ENCODE measurements around the gene DIS3L2.

The DIS3L2 gene

DNA sequence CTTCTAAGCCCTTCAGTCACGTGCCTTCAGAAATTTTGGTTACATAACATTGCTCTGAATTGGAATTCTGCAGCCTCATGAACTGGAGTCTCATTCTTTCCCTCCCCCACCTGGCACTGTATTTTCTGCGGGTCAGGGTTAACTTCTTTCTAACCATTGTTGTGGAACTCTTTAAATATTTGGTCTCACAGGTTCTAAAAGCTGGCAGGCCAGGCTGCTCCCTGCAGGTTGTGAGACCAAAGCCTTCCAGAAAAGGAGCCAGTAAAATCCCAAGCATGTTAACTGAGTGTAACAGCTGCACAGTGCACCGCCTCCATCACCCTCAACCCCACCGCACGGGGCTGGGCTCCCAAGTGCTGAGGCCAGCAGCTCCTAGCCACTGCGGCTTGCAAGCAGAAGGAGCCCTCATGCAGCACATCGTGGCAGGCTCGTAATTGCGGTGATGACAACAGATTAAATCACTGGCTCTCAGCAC, 243.0 kb downstream of the DIS3L2 start:
- DNase-seq: no peak

DNA sequence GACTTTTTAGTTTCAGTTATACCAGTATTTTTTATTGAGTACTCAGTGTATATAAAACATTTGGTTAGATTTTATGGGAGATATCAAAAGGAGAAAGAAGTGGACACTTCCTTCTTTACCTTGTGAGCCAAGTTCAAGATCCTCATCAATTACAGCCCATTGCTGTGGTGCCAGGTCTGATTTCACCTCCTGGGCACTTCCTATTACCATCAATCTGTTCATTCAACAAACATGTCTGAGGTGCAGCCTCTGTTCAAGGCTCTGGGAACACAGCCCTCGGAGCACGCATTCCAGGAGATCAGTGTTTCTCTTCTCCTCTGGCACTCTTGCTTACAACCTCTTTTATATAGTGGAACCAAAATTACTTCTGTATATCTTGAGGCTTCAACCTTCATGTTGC, 245.7 kb downstream of the DIS3L2 start:
- DNase-seq: no peak

DNA sequence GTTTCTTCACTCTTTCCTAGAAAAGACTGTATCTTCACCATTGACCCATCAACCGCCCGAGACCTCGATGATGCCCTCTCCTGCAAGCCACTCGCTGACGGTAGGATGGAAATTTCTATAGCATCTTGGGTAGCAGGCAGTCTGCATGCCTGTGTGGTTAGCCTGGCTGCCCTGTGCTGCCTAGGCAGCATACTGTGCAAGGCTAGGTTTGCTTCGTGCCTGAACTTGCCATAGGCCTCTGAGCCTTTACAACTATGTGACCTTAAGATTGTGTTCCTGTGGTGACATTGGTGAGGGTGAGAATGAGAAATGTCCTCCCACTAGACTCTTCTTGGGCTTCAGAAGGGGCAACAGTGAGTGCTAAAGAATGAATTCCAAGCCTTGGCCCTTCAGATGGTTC, 248.8 kb downstream of the DIS3L2 start:
- no peak for DNase-seq

DNA sequence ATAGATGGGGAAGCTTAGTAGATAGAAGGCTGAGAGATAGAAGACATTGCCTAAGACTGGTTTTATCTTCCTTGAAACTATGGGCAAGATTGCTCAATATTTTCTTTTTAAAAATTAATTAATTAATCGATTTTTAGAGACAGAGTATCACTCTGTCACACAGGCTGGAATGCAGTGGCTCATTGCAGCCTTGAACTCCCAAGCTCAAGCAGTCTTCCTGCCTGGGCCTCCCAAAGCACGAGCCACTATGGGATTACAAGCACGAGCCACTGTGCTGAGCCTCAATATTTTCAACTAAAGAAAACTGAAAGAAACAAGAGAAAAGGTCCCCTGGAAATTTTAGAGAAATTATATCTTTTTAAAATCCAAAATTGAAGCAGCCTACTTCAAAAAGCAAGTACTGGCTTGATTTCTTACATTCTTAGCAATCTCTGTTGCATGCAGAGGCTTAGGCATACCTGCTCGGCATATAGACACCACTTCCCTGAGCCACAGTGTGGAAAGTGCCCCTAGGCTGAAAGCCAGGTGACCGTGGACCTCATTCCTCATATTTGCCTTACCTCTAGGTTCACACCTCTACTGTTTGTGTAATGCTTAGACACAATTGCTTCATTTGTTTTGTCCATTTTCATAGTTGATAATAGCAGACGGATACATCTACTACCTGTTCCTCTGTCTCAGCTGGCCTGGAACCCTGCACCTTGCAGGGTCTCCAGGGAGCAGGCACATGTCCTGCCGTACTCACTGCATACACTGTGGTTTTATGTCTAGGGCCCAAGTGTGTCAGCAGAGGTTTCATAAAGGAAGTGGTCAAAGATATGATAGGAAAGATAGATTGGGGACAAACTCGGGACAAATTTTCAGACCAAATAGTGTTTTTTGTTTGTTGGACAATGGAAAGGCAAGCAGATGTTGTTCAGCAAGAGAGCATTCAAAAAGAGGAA, 250.5 kb downstream of the DIS3L2 start:
- no peak for DNase-seq

DNA sequence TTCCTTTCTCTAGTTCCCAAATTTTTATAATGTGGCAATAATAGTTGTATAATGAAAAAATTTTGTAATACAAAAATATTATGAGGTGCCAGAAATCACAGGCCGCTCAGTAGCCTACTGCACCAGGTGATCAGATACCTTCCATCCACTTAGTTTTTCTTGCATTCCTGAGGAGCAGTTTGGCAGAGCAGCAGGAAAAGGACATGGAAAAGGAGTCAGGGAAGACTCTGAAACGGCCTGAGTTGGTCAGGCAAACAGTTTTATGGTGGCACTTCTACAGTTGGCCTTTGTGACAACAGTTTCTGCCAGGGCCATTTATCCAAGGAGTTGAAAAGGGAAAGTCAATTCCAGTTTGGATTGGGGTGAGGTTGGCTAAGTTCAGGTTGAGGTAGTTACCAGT, 251.7 kb downstream of the DIS3L2 start:
- no peak for DNase-seq

DNA sequence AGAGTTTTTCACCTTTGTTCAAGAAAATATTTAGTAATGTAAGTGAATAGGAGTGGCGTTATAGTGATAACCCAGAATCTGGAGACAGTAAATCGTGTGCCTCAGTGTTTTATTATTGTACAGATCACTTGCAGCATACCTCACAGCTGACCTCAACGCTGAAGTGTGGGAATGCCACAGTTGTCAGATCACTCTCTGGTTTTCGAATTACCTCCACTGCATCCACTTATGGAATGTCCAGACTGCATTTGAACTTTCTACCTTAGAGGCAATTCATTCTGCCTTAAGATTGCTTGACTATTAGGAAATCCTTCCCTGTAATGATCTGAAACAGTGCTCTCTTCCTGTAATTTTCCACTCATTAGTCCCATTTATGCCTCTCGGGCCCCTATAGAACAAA, 252.5 kb downstream of the DIS3L2 start:
- DNase-seq: no peak

DNA sequence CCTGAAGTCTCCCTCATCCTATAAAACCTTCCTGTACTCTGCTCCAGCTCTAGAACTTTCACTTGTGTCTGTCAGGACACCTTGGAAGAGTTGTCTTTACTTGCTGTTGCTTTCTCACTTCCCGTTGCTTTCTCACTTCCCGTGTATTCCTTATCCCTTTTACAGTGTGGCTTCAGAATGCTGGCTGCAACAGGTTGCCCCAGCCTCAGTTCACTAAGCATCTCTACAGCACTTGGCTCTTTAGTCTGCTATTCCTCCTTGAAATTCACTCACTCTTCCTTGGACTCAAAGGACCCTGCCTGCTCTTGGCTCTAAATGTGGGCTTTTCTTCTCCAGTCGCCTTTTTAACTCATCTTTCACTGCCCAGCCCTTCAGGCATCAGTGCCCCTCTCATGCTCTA, 254.5 kb downstream of the DIS3L2 start:
- DNase-seq: no peak

DNA sequence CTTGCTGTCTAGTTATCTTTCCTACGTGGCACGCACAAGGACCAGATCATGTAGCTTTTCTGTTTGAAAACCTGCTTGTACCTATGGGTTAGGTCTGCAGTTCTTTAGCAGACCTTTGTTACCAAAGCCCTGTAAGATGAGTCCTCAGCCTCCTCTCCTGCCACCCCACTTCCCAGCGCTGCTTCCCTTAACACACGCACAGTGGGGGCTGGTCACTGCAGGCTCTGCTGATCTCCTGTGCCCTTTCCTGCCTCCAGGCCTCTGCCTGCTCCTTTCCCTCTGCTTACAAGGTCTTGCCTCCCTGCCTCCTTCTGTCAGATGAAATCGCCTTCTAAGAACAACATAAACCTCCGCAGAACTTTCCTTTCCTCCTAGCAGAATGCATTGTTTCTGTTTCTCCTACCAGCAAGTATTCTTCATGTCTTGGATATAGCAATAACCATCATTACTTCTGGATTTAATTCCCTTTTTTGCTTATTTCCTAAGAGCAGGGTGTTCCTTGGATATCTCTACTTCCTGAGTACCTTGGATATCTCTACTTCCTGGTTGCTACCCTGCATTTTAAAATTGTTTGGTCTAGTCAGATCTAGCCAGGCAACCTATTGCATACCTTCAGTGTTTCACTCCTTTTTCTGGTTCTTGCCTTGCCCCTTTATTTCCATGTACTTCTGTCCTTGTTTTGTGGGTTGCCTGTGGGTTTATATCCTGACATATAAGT, 257.4 kb downstream of the DIS3L2 start:
- no peak for DNase-seq

DNA sequence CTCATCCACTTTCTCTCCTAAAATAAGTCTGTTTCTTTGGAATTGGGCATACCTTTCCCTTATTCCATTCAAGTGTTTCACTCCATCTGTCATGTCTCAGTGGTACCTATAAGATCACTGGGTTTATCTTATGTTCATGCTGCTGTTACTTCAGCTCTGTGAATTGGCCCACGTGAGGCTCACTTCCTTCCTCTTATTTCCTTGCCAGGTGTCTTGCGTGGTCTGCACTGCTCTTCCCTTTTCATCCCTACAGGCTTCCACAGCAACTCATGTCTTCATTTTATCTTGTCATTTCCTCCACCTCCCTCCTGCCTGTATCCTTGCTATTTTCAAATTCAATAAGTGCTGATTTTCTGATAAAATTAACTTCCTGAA, 258.0 kb downstream of the DIS3L2 start:
- no peak for DNase-seq

DNA sequence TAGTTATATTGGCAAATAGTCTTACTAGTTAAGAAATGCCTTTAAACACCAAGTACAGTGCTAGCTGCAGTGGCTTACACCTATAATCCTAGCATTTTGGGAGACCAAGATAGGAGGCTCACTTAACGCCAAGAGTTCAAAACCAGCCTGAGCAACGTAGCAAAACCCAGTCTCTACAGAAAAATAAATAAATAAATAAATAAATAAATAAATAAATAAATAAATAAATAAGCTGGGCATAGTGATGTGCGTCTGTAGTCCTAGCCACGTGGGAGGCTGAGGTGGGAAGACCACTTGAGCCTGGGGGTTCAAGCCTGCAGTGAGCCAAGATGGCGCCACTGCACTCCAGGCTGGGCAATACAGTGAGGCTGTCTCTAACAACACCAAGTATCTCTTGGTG, 258.4 kb downstream of the DIS3L2 start:
- DNase-seq: no peak

DNA sequence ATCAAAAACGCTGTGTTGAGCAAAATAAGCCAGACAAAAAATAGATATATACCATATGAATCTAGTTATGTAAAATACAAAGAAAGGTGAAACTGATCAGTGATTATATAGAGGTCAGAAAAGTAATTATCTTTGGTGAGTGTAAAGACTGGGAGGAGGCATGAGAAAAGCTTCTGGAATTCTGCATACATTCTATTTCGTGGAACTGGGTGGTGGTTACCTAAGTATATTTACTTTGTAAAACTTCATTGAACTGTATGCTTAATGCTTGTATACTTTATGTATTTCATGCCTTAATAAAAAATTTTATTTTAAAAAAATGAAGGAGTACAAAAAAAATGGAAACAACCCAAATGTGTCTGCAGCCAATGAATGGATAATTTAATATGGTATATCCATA, 263.9 kb downstream of the DIS3L2 start:
- DNase-seq: no peak

DNA sequence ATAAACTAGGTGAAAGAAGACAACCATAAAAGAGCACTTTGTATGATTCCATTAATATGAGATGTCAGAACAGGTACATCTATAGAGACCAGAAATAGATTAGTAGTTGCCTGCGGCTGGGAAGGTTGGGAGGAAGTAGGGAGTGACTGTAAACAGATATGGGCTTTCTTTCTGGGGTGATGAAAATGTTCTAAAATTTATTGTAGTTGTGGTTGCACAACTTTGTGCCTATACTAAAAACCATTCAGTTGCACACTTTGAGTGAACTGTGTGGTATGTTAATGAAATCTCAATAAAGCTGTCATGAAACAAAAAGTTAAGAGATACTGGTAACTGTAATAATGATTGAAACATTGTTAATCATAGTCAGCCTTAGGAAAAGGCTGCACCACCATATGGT, 264.4 kb downstream of the DIS3L2 start:
- DNase-seq: no peak

DNA sequence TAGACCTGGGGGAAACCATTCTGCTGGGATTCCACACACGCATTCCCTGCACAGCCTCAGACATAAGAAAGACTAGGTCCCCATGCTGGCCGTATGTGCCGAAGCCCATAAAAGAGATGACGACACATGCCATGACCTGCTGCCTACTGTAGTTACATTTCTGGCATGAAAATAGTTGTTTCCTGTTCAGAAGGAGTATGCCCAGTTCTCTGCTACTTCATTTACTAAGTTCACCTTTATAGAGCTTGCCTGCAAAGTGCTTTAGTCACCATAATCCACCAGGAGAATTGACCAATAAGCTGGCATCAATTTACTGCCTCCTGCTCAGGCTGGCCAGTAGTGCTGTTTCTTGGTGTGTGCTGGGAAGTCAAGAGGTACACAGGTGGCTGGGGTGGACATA, 266.8 kb downstream of the DIS3L2 start:
- DNase-seq: no peak

DNA sequence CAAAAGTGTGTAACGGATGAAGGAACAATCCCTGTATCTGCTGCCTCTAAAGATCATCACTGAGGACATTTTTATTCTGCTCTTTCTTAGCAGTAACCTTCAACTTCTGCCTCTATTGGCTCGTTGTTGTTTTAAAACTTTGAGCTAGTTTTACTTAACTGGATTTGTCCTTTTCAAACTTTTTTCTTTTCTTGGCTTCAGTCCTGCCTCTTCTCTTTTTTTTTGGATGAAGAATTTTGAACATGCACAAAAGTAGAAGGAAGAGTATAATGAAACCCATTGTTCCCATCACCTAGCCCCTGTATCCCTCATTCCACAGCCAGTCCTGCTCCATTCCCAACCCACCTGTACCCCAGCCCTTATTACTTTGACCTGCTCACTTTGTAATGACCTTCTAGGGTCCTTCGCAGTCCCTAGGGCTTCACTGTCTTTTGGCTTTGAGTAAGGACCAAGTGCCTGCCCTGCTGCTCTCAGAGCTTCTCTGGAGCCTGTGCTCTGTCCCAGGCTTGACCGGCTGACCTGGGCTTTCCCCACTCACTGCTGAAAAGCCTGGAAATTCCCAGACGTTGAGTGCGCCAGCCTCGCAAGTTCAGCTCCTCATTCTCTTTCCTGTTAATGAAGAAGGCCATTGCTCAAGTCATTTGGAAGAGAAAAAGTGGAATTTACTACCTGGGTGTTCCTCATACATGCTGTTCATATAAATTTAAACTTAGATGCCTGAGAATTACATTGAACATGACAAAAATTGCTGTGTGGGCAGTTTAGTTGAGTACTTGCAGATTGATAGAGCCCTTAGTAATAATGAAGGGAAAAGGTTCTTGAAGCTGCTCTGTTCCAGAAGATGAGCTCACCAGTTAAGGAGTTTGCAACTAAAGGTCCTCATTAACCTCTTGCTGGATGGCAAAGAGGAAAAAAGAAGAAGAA, 267.7 kb downstream of the DIS3L2 start:
- no peak for DNase-seq

DNA sequence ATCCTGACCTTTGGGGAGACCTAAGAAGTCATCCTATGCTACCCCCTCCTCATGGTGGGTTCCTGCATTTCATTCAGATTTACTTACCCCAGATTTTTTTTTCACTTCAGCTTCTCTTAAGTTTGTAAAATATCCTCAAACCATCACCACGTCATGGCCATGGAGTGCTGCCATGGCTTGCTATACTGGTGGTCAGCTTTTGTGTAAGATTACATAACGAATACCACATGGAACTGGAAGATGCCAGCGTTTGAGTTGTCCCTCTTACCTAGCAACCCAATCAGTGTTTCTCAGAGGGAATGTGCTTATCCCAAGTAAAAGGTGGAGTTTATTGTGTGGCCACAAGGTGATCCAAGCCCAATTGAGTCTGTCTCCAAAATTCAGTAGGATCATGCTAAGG, 268.4 kb downstream of the DIS3L2 start:
- DNase-seq: no peak

DNA sequence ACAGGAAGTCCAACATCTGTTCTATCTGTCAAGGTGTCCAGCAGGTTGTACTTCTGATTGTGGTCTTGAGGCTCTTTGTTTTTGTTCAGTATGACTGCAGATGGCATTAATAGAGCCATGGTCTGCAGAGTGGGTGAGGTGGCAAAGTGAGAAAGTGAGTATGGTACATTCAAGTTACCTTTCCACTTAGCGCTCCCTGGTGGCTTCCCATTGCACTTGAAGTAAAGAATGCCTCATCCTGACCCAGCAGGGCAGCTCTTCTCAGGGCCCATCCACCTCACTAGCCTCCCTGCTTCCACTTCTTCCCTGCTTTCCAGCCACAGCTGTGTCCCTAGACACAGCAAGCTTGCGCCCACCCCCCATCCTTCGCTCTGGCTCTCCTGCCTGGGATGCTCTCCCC, 269.0 kb downstream of the DIS3L2 start:
- no peak for DNase-seq

DNA sequence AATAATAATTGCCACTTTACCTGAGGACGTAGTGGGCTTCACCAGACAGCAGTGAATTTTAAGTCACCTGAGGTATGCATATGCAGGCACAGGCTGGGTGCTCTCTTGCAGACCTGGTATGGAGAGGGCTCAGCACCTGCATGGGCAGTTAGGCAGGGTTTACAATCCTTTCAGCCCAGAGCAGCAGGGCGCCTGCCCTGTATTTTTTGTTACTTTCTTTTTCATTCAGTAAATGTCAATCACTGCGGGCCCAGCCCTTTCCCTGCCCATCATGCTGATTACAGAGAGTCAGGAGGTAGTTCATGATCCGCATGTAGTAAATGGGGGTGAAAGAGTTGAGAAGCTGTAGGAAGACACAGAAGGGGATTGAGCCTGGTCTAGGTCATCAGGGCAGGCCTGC, 270.0 kb downstream of the DIS3L2 start:
- no peak for DNase-seq

DNA sequence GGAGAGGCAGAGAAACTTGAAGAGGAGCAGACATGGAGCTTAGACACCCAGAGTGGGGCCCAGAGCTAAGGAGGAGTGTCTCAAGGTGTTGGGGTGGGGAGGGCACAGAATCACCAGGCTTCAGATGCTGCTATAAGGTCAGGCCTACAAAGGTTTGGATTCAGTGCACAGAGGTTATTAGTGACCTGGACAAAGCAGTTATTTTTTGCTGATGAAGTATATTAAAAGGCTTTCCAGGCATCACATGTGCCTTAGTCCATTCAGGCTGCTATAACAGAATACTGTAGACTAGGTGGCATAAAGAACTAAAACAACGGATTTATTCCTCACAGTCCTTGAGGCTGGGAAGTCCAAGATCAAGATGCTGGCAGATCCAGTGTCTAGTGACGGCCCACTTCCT, 271.4 kb downstream of the DIS3L2 start:
- no peak for DNase-seq

DNA sequence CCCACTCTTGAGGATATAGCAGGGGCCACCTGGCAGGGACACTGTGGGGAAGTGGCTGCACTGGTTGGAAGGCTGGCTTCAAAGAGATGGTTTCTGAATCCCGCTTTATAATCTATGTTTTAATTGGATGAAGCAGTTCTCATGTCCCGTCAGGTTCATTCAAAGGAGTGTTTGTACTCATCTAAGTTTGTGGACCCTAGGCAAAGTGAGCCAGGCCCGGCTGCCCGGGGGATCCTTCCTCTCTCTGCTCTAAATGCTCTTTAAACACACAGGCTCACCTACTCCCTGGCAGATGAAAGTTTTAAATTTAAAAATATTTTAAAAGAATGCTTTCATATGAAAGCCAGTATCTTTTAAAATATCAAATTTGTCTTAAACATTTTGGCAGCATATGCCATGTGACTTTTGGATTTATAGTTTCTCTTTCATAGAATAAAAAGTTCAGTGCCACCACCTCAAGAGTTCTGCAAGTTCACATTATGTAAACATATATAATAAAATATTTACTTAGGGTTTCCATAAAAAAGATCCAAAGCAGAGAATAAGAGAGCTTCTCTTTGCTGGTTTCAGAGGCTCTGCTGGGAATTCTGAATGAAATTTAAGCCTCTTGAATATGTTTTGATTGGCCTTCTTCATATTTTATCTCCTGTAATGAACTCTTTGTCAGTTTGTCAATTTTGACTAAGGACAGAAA, 273.6 kb downstream of the DIS3L2 start:
- peak; percentile 14 for DNase-seq

DNA sequence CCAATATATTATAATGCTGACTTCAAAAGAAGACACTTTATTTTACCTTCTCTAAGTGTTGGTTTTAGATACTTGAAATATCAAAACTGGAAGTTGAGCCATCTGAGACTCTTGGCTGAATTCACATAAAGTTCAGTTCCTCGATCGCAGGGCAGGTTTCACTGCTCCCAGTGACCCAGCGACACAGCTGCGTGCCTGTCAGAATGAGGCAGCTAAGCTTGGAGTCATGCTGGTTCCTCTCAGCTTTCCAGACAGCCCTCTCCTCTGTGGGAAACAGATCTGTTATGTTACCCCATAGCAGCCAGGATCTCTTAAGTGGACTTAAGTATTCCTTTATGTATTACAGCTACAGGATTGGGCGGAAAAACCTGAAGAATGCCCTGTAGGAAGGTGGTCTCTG, 274.2 kb downstream of the DIS3L2 start:
- DNase-seq: peak; percentile 27

DNA sequence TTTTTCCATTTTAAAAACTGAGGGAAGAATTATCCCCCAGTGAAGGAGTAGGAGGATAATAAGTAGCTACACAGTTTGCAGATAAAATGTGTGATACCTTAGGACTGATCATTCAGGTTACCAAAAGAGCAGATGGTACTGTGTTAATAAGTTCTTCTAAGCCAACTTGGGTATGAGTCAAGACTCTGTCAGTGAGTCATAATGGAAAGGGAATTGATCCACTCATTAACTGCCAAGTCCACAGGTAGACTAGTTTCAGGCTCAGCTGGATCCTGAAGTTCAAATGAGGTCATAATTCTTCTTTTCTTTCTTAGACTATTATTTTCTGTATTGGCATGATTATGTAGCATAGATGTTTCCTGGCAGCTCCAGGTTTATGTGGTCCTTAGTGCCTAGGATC, 274.7 kb downstream of the DIS3L2 start:
- no peak for DNase-seq

DNA sequence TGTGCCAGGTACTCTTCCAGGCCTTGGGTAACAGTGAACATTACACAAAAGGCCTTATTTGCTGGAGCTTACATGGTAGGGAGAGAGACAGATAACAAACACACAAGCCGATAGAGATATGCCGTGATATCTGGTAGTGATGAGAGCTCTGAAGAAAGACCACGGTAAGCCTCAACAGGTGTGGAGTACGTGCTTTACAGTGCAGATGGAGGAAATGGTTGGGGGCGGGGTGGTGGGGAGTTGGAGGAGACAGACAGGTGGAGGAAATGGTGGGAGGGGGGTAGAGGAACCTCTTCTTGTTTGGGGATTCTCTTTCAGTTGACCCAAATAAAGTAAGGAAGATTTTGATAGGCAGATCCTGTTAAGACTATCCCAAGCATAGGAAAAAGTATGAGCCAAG, 276.0 kb downstream of the DIS3L2 start:
- DNase-seq: no peak

DNA sequence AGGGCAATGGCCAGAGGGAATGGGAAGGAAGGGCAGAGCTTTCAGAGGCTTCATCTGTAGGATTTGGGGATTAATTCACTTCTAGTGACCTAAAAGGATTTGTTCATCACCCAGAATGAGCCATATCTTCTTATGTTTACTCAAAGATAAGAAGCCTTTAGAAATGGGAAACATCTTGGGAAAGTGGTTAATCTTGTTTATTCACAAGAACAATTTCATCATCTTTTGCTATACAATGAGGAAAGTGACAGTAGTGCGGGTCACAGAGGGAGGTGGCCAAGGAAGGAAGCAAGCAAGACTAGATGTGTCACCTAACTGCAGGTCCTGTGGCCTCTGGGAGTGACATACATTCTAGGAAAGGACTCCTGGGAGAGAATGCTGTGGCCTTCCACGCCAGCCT, 276.6 kb downstream of the DIS3L2 start:
- DNase-seq: no peak
